Activated naive CD4-positive, alpha-beta T cell treated with Interleukin-2 at 50 U/mL for 16 hours (primary cell): ENCODE measurements around the gene PPP1R1A.

ENCODE experiments used
- DNase-seq: peaks from one replicate; pipeline ENCODE4 v3.0.0-alpha.2; 2020

Gene PPP1R1A

GRCh38 chr12:54603173-54603814, 14.8 kb upstream of the PPP1R1A start:
- DNase-seq = peak; percentile 66

DNA sequence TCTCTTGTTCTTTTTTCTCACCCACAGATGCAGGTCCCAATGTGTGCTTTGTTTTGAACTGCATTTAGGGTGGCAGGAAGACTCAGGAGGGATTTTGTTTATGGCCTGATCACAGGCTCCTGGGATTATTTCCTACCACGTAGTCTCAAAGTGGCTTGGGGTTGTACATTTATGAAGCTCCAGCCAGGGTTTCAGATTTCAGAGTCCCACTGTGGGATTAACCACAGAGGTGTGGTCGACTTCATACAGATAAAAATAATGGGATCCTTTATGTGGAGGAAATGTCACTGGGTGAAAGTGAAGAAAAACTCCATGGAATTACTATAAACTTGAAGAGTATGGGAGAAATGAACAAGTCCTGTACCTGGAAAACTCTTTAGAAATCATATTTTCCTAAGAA, 14.2 kb upstream of the PPP1R1A start:
- DNase-seq = no peak

- no peak for DNase-seq
These were observed 13.4 kb upstream of the PPP1R1A start for GRCh38 chr12:54601841-54602240.

GRCh38 chr12:54598970-54599369, 10.5 kb upstream of the PPP1R1A start:
- no peak for DNase-seq

DNA sequence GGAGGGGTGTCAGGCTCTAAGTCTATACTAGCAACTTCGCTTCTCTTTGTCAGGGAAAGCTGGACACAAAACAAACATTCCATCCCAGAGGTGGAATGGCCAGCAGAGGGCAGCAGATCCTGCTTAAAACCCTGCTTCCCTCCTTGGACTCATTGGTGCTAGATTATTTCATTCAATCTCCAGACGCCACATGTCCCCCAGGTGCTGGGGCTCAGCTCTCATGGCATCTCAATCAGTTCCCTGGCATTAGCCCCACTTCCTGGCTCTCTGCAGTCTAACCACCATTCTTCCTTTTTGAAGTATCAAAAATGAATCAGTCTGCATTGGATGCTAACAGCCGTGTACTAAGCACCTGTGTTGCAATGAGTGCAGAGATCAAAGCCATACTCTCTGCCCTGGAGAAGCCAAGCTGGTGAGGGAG, 8.1 kb upstream of the PPP1R1A start:
- peak; percentile 54 for DNase-seq

- no peak for DNase-seq
These were observed 7.0 kb upstream of the PPP1R1A start for GRCh38 chr12:54595471-54595870.

GRCh38 chr12:54593725-54594124, 5.3 kb upstream of the PPP1R1A start:
- no peak for DNase-seq

DNA sequence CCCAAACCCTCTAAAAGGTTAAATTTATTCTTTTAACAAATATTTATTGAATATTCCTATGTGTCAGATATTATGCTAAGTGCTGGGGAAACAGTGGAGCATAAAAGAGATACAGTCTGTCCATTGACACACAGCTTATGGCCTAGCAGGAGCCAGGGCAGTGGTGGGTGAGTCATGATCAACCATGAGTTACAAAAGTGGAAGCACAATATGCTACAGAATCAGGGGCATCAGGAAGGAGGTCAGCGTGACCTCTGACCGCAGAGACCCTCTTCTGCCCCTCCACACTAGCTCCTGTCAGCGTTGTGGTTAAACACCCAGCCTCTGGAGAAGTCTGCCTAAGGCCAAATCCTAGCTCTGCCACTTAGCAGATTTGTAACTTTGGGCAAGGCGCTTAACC, 4.7 kb upstream of the PPP1R1A start:
- no peak for DNase-seq

- no peak for DNase-seq
These were observed 3.9 kb upstream of the PPP1R1A start for GRCh38 chr12:54592316-54592715.

DNA sequence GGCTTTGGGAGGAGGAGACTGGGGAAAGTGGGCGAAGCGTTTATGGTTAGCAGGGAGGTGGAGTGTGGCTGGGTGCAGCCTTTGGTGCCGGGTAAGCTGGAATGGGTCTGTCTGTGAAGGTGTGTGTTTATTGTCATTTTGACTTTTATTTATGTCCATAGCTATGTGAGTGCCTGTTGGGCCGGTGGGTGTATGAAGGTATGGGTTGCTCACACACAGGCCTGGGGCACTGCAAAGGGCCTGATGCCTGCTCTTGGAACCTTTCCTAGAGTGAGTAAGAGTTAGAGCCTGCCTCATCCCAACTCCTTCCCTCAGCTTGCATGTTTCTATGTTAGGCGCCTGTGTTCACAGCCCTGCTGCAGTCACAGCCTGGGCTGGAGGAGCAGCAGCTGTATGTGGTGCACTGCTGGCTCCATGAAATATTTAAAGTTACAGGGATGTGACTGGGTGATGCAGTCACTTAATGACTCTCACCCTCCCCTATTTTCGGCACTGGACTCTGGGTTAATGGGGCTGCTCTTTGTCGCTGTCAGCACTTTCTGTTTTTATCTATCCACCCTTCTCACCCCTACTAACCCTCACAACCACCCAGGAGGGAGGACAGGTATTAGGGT, 2.6 kb upstream of the PPP1R1A start:
- no peak for DNase-seq

- no peak for DNase-seq
These were observed 1.5 kb upstream of the PPP1R1A start for GRCh38 chr12:54589964-54590363.

GRCh38 chr12:54588890-54589267, 420 bp upstream of the PPP1R1A start:
- no peak for DNase-seq

GRCh38 chr12:54587315-54587873, 1.1 kb downstream of the PPP1R1A start:
- no peak for DNase-seq

- no peak for DNase-seq
These were observed 1.8 kb downstream of the PPP1R1A start for GRCh38 chr12:54586620-54587019.

DNA sequence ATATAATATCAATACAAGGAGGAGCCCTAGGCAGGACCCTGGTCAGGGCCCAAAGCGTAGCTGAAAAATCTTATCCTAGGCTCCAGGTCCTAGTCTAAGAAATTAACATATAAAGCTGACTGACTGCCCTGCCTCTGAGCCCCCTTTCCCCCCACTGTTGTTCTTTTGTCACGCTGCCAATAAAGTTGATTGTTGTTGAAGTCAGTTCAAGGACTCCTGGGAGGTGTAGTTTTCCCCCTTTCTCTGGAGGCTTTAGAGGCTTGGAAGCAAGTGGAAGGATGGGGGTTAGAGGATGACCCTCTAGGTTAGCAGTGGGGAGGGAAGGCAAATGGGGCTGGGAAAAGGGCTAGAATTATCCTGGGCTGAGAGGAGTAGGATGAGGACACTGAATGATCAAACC, 3.2 kb downstream of the PPP1R1A start:
- DNase-seq = no peak

GRCh38 chr12:54584128-54584527, 4.3 kb downstream of the PPP1R1A start:
- DNase-seq = no peak

DNA sequence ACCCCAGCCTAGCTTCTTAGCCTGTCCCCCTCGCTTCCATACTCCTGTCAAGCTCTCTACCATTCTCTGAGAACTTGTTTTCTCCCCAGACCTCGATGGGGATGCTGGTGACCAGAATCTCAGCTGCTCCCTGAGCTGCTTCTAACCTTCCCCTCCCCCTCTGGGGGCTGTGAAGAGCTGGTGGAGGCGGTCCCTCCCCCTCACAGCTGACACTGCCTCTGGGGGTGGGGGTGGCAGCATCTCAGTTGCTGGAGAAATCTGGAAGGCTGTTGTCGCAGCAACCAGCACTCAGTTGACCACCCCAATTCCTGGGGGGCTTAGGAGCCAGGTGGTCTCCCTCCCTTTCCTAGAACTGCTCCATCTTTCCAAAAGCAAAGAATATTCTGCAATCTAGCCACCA, 4.7 kb downstream of the PPP1R1A start:
- no peak for DNase-seq

DNA sequence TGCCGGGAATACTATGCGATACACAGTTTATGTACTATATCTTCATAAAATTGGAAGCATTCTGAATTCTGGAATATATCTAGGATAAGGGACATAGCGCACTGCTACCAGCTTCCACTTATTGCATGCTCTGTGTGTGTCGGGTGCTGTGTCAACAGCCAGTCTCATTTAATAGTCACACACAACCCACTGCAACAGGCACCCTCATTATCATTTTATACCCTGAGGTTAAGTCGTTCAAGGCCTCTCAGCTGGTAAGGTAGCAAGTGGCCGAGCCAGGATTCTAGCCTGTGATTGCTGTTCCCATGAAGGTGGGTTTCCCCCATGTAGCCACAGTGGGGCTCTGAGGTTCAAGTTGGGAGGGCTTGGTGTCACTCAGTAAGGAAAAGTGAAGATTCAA, 7.0 kb downstream of the PPP1R1A start:
- no peak for DNase-seq

GRCh38 chr12:54579696-54580333, 8.6 kb downstream of the PPP1R1A start:
- DNase-seq = peak; percentile 85

GRCh38 chr12:54579258-54579657, 9.2 kb downstream of the PPP1R1A start:
- no peak for DNase-seq

DNA sequence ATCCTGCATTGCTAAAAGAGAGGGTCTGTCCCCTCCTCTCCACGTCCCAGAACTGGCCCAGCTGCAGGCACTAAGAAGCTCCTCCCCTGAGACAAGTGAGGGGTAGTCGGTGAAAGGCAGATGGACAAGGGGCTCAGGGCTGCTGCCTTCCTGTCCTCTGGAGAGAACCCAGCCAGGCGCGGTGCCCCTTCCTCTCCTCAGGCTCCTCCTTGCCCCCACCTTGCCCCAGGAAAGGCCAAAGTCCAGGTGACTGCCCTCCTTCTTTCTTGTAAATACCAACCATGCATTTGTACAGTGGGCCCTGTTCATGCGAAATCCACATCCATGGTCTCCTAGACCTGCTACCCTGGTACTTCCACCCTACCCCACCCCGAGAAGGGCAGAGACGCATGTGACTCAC, 9.7 kb downstream of the PPP1R1A start:
- no peak for DNase-seq

GRCh38 chr12:54572881-54573280, 15.6 kb downstream of the PPP1R1A start:
- no peak for DNase-seq

GRCh38 chr12:54571193-54572188, 17.0 kb downstream of the PPP1R1A start:
- no peak for DNase-seq
